OCI-M2 (cell line): ENCODE data around the gene FOXI1.

ENCODE experiments used
- DNase-seq: peaks from one replicate; lab custom pipeline; 2025; ENCODE audit not compliant: unreplicated experiment; lab: John Stamatoyannopoulos, UW

Gene FOXI1

GRCh38 chr5:170149206-170149515 lies 43.5 kb downstream of the FOXI1 start:
- no peak for DNase-seq

GRCh38 chr5:170150713-170151096 lies 45.0 kb downstream of the FOXI1 start:
- DNase-seq: no peak

- DNase-seq: no peak
Observed at GRCh38 chr5:170151097-170151831, 45.6 kb downstream of the FOXI1 start.

GRCh38 chr5:170152767-170153166 lies 47.1 kb downstream of the FOXI1 start:
- DNase-seq: no peak

- no peak for DNase-seq
Observed at GRCh38 chr5:170154297-170154696, 48.6 kb downstream of the FOXI1 start.

- no peak for DNase-seq
Observed at GRCh38 chr5:170154744-170155143, 49.0 kb downstream of the FOXI1 start.

GRCh38 chr5:170155771-170156170 lies 50.1 kb downstream of the FOXI1 start:
- DNase-seq: no peak

GRCh38 chr5:170159101-170159698 lies 53.5 kb downstream of the FOXI1 start:
- DNase-seq: no peak
